Naive thymus-derived CD4-positive, alpha-beta T cell (primary cell): Measurements from ENCODE around the gene TCEAL5. TPM values are rescaled to one million over a fixed set of nuclear protein-coding genes. Genes with fewer than 3 reads are reported as not detected.
"Not testable (repeated sequence)": the region's sequence is repeated elsewhere in the genome, so short reads cannot be mapped to it uniquely, and the experiment has no call there.

ENCODE experiments used
- ATAC-seq: fragments of 150-1000 bp; cut with Tn5 transposase; 2 replicates; pipeline ENCODE4 v1.10.0; 2021; ENCODE audit warnings: mild to moderate bottlenecking, moderate library complexity
- CTCF ChIA-PET: fragments of 350-600 bp; sonication (Branson Sonifier 250); formaldehyde crosslinking; loops from one replicate; lab custom pipeline; 2021; ENCODE audit warnings: antibody characterized with exemption; lab: Charles Lee
- POLR2A ChIA-PET: fragments of 350-600 bp; sonication (Branson Sonifier 250); formaldehyde crosslinking; loops from one replicate; lab custom pipeline; 2021; ENCODE audit warnings: antibody characterized with exemption, inconsistent platforms; lab: Charles Lee
- DNase-seq, 9 donors: peaks; one replicate each; pipeline versions ENCODE4 v3.0.0 to v3.0.0-alpha.2; 2020 to 2022; ENCODE audit warnings: mixed read lengths in 1 of 9
- H3K27ac ChIP-seq: one replicate; pipeline ENCODE4 v1.7.0; 2013; ENCODE audit warnings: mild to moderate bottlenecking, low read depth, low read length, moderate library complexity
- H3K27me3 ChIP-seq, 2 donors: one replicate each; pipeline ENCODE4 v1.7.0; 2013; ENCODE audit warnings: low read length in 2 of 2, mild to moderate bottlenecking in 2 of 2, moderate library complexity in 2 of 2; ENCODE audit not compliant: control insufficient read depth in 2 of 2, insufficient read depth in 2 of 2
- H3K36me3 ChIP-seq, 3 experiments: 1 replicate in 2 of 3; 2 replicates in 1 of 3; pipeline ENCODE4 v1.7.0; 2013; ENCODE audit warnings: low read length in 3 of 3, mild to moderate bottlenecking in 3 of 3, moderate library complexity in 1 of 3; ENCODE audit not compliant: insufficient read depth in 3 of 3, control insufficient read depth in 2 of 3
- H3K4me1 ChIP-seq, 2 donors: one replicate each; pipeline ENCODE4 v1.7.0; 2013; ENCODE audit warnings: low read length in 2 of 2, mild to moderate bottlenecking in 2 of 2, moderate library complexity in 1 of 2; ENCODE audit not compliant: control insufficient read depth in 2 of 2, insufficient read depth in 2 of 2
- H3K4me3 ChIP-seq: 2 replicates; pipeline ENCODE4 v1.7.0; 2013; ENCODE audit warnings: mild to moderate bottlenecking, low read length
- H3K9me3 ChIP-seq, 3 experiments: 1 replicate in 2 of 3; 2 replicates in 1 of 3; pipeline ENCODE4 v1.7.0; 2013; ENCODE audit warnings: low read length in 3 of 3; ENCODE audit not compliant: control insufficient read depth in 2 of 3
- H3K27ac Mint-ChIP-seq, 9 donors: one replicate each; pipeline ENCODE4 v1.8.0; 2020 to 2022; ENCODE audit warnings: mixed read lengths in 9 of 9, mild to moderate bottlenecking in 8 of 9, moderate library complexity in 5 of 9, inconsistent platforms in 2 of 9
- H3K27me3 Mint-ChIP-seq, 5 donors: one replicate each; pipeline ENCODE4 v1.8.0; 2021 to 2022; ENCODE audit warnings: mixed read lengths in 5 of 5, mild to moderate bottlenecking in 1 of 5
- H3K36me3 Mint-ChIP-seq, 5 donors: one replicate each; pipeline ENCODE4 v1.8.0; 2020 to 2022; ENCODE audit warnings: mixed read lengths in 5 of 5, mild to moderate bottlenecking in 3 of 5, inconsistent platforms in 1 of 5
- H3K4me1 Mint-ChIP-seq, 7 donors: one replicate each; pipeline ENCODE4 v1.8.0; 2020 to 2022; ENCODE audit warnings: mixed read lengths in 7 of 7, mild to moderate bottlenecking in 3 of 7, inconsistent platforms in 1 of 7
- H3K4me3 Mint-ChIP-seq, 10 donors: one replicate each; pipeline ENCODE4 v1.8.0; 2020 to 2022; ENCODE audit warnings: mild to moderate bottlenecking in 10 of 10, mixed read lengths in 10 of 10, moderate library complexity in 6 of 10, inconsistent platforms in 2 of 10
- H3K9me3 Mint-ChIP-seq, 11 donors: one replicate each; pipeline ENCODE4 v1.8.0; 2020 to 2022; ENCODE audit warnings: mixed read lengths in 11 of 11, mild to moderate bottlenecking in 4 of 11, inconsistent platforms in 1 of 11, moderate library complexity in 1 of 11
- intact Hi-C, 2 donors: fragments of 100-400 bp; cut with micrococcal nuclease; formaldehyde crosslinking; loops; one replicate each; pipeline ENCODE4 v1.15.1; 2023
- polyA plus RNA-seq, 2 donors: library from polyadenylated mRNA; unstranded; fragments of 300-500 nt; fragmentation: Illumina TruSeq; gene quantifications; one replicate each; pipeline ENCODE4 v1.2.3, GENCODE V29; 2021
- total RNA-seq, 6 experiments: library from RNA in 5 of 6; stranded (reverse) in 5 of 6; gene quantifications; 1 replicate in 5 of 6; 2 replicates in 1 of 6; pipeline ENCODE4 v1.2.3 and lab custom pipeline; 2021 to 2026

TCEAL5 gene
- total RNA-seq: not detected
- polyA plus RNA-seq: not detected
- not detected for total RNA-seq (lab: John Stamatoyannopoulos, UW)

GRCh38 chrX:103276581-103277002 lies at the start of gene TCEAL5:
TSS of gene TCEAL5 (minus strand) at chrX:103276750. CDS start at chrX:103274563, 2,187 bp downstream.
- Histone ChIP-seq H3K36me3 (no peaks in the 10 kb centered on the region), H3K9me3 (no peaks in the 10 kb centered on the region), H3K27ac (no peak within 1 kb of the TSS), H3K27me3 (no peaks in the 10 kb centered on the region), H3K4me1 (peaks cover 0 to 5% of the 10 kb centered on the region in 2 donors), H3K4me3 (no peak within 1 kb of the TSS)
- ChIA-PET POLR2A (interaction anchor here (0.9 kb wide), 1 partner anchor 31 kb away, joined by 3 read pairs; no protein-coding TSS in a partner anchor), CTCF (no interaction called here)
- no peak for ATAC-seq
- H3K27me3 Mint-ChIP-seq: peaks cover 31 to 59% (median 52%) of the 10 kb centered on the region in 5 donors
- H3K36me3 Mint-ChIP-seq: no peaks in the 10 kb centered on the region
- peaks cover 0 to 10% (median 7%) of the 10 kb centered on the region in 7 donors for H3K4me1 Mint-ChIP-seq
- peak within 1 kb of the TSS in 1 of 9 donors; percentile 52 for H3K27ac Mint-ChIP-seq
- no peak for DNase-seq
- no peaks in the 10 kb centered on the region for H3K9me3 Mint-ChIP-seq
- intact Hi-C loops: no loop called here
- peak within 1 kb of the TSS; percentile 8 to 82 (median 54) for H3K4me3 Mint-ChIP-seq

- CTCF ChIA-PET: interaction anchor here (0.6 kb wide), 1 partner anchor 28 kb away, joined by 5 read pairs; no protein-coding TSS in a partner anchor
- Histone ChIP-seq H3K9me3 (no peaks in the 10 kb centered on the region), H3K27me3 (no peaks in the 10 kb centered on the region), H3K4me3 (no peak overlapping the region), H3K36me3 (no peaks in the 10 kb centered on the region), H3K4me1 (no peaks in the 10 kb centered on the region), H3K27ac (no peak overlapping the region)
- Mint-ChIP-seq H3K4me3 (peak overlapping the region in 9 of 10 donors; percentile 69 to 89 (median 81)), H3K27ac (peak overlapping the region in 2 of 9 donors; percentile 72 to 83), H3K36me3 (peaks cover 0 to 3% (median 0%) of the 10 kb centered on the region in 5 donors), H3K4me1 (peaks cover 0 to 8% (median 6%) of the 10 kb centered on the region in 7 donors), H3K27me3 (no peaks in the 10 kb centered on the region), H3K9me3 (peaks cover 0 to 2% (median 0%) of the 10 kb centered on the region in 11 donors)
- DNase-seq (no peak), ATAC-seq (no peak)
- intact Hi-C loops: loop anchor here (1.0 to 10.0 kb wide), 5 partner anchors 56 to 846 kb away; partner anchors contain the start of genes SLC25A53 (in 2 of the 2), BEX4 (in 1 of the 2), MORF4L2 (in 1 of the 2) and TCEAL8 (in 1 of the 2)
- POLR2A ChIA-PET: interaction anchor here (0.8 to 1.4 kb wide), 2 partner anchors 13 to 56 kb away, joined by 4 to 5 read pairs; partner anchors contain the start of gene TCEAL8
Measured at GRCh38 chrX:103311399-103311780, 34.8 kb upstream of the TCEAL5 start.

GRCh38 chrX:103310555-103311398 lies 34.2 kb upstream of the TCEAL5 start, which contains the start of gene BEX2:
TSS of gene BEX2 (minus strand) at chrX:103310990. CDS start at chrX:103309976, 1,014 bp downstream.
- Mint-ChIP-seq H3K4me3 (peak within 1 kb of the TSS; percentile 69 to 89 (median 81)), H3K27me3 (no peaks in the 10 kb centered on the region), H3K9me3 (peaks cover 0 to 2% (median 0%) of the 10 kb centered on the region in 11 donors), H3K4me1 (peaks cover 0 to 8% (median 6%) of the 10 kb centered on the region in 7 donors), H3K36me3 (peaks cover 0 to 3% (median 0%) of the 10 kb centered on the region in 5 donors), H3K27ac (peak within 1 kb of the TSS; percentile 49 to 92 (median 82))
- Histone ChIP-seq H3K27me3 (no peaks in the 10 kb centered on the region), H3K4me1 (no peaks in the 10 kb centered on the region), H3K27ac (peak within 1 kb of the TSS; percentile 87), H3K36me3 (no peaks in the 10 kb centered on the region), H3K4me3 (peak within 1 kb of the TSS; percentile 78), H3K9me3 (no peaks in the 10 kb centered on the region)
- DNase-seq: peak; percentile 64 to 87 (median 83)
- CTCF ChIA-PET: no interaction called here
- intact Hi-C loops: loop anchor here (1.0 to 10.0 kb wide), 6 partner anchors 55 to 847 kb away; partner anchors contain the start of genes BEX4 (in 2 of the 2), SLC25A53 (in 2 of the 2), MORF4L2 (in 1 of the 2) and TCEAL8 (in 1 of the 2)
- peak; percentile 100 for ATAC-seq
- POLR2A ChIA-PET: interaction anchor here (0.6 to 1.4 kb wide), 2 partner anchors 13 to 33 kb away, joined by 3 to 5 read pairs; no protein-coding TSS in a partner anchor

GRCh38 chrX:103309860-103310554 lies 33.5 kb upstream of the TCEAL5 start:
- H3K27ac Mint-ChIP-seq: peak overlapping the region in 3 of 9 donors; percentile 27 to 55 (median 49)
- Histone ChIP-seq H3K9me3 (no peaks in the 10 kb centered on the region), H3K4me1 (no peaks in the 10 kb centered on the region), H3K27me3 (no peaks in the 10 kb centered on the region), H3K27ac (peak overlapping the region; percentile 87), H3K4me3 (peak overlapping the region; percentile 78), H3K36me3 (no peaks in the 10 kb centered on the region)
- H3K9me3 Mint-ChIP-seq: peaks cover 0 to 2% (median 0%) of the 10 kb centered on the region in 11 donors
- peaks cover under 1 to 9% (median 6%) of the 10 kb centered on the region in 7 donors for H3K4me1 Mint-ChIP-seq
- H3K27me3 Mint-ChIP-seq: no peaks in the 10 kb centered on the region
- intact Hi-C loops: loop anchor here (1.0 to 10.0 kb wide), 6 partner anchors 53 to 847 kb away; partner anchors contain the start of genes BEX4 (in 2 of the 2), SLC25A53 (in 2 of the 2), MORF4L2 (in 1 of the 2) and TCEAL8 (in 1 of the 2)
- peaks cover 0 to 3% (median 0%) of the 10 kb centered on the region in 5 donors for H3K36me3 Mint-ChIP-seq
- POLR2A ChIA-PET: no interaction called here
- DNase-seq (peak in 4 of 9 donors; percentile 2 to 17 (median 6)), ATAC-seq (no peak)
- H3K4me3 Mint-ChIP-seq: peak overlapping the region in 9 of 10 donors; percentile 39 to 89 (median 69)
- CTCF ChIA-PET: no interaction called here

GRCh38 chrX:103305666-103306065 lies 29.1 kb upstream of the TCEAL5 start:
- ATAC-seq, H3K27me3 Mint-ChIP-seq, DNase-seq, H3K4me3 ChIP-seq, CTCF ChIA-PET, H3K4me3 Mint-ChIP-seq, H3K27ac ChIP-seq, POLR2A ChIA-PET, H3K27ac Mint-ChIP-seq, H3K9me3 ChIP-seq, H3K9me3 Mint-ChIP-seq, H3K36me3 Mint-ChIP-seq, H3K27me3 ChIP-seq, H3K36me3 ChIP-seq, H3K4me1 ChIP-seq: not testable (repeated sequence)
- H3K4me1 Mint-ChIP-seq: peaks cover 3 to 14% (median 11%) of the 10 kb centered on the region in 7 donors
- intact Hi-C loops: loop anchor here in 1 of 2 donors (5.0 kb wide), 1 partner anchor 48 kb away; the partner anchor contains the start of gene TCEAL8
